Left ventricle myocardium superior (tissue), 1 donor: ENCODE measurements around the gene C14orf93. TPM values are rescaled to one million over a fixed set of nuclear protein-coding genes. Genes with fewer than 3 reads are reported as not detected.

Experiments used
- ATAC-seq: fragments of 200-7000 bp; cut with Tn5 transposase; one replicate; pipeline ENCODE4 v1.9.1; 2020; ENCODE audit warnings: mild to moderate bottlenecking, moderate library complexity
- DNase-seq: peaks from one replicate; pipeline ENCODE4 v3.0.0-alpha.2; 2020
- intact Hi-C: fragments of 100-400 bp; cut with micrococcal nuclease; formaldehyde crosslinking; loops from one replicate; pipeline ENCODE4 v1.11.0; 2022
- long read RNA-seq: library from polyadenylated mRNA; unstranded; transcript quantifications from one replicate; pipeline ENCODE4 v2.0.0, GENCODE V29; 2021
- total RNA-seq: library from RNA; stranded (reverse); fragmentation: NEBNext Ultra II Directional; extraction: Animal tissue kit (Norgen Biotek cat#: 25700); gene quantifications from one replicate; pipeline ENCODE4 v1.2.1, GENCODE V29; 2021
- donor health status: DM: no; HTN: yes; CAD: no; lungs with severe emphysema.

Gene C14orf93, protein sequence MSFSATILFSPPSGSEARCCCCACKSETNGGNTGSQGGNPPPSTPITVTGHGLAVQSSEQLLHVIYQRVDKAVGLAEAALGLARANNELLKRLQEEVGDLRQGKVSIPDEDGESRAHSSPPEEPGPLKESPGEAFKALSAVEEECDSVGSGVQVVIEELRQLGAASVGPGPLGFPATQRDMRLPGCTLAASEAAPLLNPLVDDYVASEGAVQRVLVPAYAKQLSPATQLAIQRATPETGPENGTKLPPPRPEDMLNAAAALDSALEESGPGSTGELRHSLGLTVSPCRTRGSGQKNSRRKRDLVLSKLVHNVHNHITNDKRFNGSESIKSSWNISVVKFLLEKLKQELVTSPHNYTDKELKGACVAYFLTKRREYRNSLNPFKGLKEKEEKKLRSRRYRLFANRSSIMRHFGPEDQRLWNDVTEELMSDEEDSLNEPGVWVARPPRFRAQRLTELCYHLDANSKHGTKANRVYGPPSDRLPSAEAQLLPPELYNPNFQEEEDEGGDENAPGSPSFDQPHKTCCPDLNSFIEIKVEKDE
- 6.2 TPM for total RNA-seq
- long read RNA-seq, partial matches to known transcripts, result 2 of 4 reads
- long read RNA-seq, other reads (novel, unspliced or antisense), result 2 of 4 reads

DNA sequence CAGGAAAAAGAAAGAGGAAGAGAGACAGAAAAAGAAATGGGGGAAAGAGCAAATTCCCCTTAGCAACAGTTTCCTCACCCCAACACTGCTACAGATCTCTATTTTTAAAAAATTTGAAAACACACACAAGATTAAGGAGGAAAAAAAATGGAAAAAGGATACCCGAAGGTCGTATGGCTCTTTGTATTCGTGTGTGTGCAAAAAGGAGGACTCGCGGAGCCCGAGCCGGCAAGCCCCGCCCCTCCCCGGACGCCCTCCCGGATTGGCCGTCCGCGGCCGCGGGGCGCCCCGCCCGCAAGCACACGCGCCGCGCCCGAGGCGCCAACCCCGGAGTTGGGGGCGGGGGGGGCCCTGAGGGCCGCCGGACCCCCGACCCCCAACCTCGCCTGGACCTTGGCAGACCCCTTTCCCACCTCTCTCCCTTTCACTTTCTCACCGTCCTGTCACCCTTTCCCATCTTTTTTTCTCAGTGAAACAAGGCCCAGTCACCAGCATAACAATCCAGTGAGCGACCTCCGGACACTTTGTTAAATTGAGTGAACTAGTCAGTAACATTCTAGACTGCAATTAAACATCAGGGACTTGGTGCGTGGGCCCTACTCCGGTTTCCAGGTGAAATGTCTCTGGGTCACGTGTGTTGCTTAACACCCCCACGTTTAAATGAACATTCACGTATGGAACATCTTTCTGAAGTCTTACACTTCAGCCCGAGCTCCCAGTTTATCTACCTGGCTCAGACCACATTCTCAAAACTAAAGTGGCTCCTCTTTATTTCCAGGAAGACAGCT lies at the start of gene C14orf93:
C14orf93 (minus strand) TSS at position 205 of the 788 bp plus-strand sequence. CDS start 11,120 bp downstream, outside the sequence.
- intact Hi-C loops, result no loop called here
- ATAC-seq (peak; percentile 56), DNase-seq (peak; percentile 93)

DNA sequence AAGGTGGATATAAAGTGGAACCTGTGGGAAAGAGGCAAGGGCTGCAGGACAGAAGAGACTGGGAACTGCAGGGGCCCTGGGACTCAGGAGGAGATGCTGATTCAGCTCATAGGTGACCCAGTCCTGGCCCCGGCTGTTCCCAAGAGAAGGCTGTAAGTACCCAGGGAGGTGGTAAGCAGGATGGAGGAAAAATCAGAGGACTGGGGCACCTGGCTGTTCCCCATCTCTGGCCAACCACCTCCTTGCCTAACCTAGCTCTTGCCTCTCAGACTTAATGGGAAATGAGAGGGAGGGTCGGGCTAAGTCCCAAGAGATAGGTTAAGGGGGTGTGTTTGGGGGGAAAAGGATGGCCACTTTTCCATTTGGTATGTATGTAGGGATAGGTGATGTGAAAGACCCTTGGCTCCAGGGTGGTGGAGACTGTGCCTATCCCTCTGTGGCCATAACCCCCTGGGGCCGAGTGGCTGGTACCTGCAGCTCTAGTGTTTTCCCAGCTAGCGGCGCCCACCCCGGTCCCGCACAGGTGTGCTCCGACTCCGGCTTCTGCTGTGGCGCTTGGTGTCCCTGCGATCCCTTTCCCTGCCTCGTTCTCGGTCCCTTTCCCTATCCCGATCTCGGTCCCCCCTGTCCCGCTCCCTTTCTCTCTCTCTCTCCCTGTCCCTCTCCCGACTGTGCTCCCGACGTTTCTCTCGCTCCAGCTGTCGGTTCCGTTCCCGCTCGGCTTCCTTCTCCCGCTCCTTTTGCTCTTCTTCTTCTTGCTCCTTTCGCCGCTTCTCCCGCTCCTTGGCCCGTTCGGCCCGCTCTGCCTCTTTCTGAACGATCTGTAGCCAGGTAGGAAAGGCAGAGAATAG lies 48.9 kb upstream of the C14orf93 start:
- no peak for ATAC-seq
- no peak for DNase-seq
- intact Hi-C loops, result no loop called here

DNA sequence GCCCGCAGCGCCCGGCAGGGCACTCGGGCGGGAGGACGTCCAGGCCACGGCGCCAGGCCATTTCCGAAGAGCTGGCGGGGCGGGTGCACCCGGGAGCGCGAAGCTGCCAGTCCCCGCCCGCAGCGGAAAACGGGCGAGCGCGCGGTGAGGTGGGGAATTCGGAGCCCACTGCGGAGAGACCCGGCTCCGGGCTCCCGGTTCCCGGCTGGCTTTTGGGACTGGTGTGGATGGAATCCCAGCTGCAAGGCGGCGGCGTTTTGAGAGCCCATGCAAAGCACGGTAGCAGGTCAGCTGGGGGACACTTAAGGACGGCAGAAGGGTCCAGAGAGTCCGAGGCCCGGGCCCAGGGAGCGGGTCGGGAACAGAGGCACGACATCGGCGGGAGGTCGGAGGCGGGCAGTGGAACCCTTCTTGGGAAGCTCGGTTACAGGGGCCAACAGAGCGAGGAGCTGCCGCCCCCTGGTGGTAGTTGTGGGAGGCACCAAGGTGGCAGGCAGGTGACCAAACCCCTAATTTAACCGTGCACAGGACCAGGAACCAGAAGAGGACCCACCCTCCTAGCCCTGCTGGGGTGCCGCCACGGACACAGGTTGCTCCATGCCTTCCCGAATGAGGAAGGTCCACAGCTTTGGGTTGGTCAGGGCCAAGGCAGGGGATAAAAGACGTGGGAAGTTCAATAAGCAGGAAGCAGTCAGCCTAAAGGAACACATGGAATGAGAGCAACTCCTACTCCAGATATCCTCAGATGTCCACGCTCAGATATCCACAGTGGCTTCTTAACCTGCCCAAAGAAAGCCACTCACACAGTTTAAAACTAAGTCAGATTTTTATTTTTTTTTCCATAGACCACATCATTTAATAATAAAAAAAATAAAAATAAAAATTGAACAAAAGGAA lies 48.1 kb upstream of the C14orf93 start:
- DNase-seq, result peak; percentile 92
- peak; percentile 76 for ATAC-seq
- intact Hi-C loops, result no loop called here

DNA sequence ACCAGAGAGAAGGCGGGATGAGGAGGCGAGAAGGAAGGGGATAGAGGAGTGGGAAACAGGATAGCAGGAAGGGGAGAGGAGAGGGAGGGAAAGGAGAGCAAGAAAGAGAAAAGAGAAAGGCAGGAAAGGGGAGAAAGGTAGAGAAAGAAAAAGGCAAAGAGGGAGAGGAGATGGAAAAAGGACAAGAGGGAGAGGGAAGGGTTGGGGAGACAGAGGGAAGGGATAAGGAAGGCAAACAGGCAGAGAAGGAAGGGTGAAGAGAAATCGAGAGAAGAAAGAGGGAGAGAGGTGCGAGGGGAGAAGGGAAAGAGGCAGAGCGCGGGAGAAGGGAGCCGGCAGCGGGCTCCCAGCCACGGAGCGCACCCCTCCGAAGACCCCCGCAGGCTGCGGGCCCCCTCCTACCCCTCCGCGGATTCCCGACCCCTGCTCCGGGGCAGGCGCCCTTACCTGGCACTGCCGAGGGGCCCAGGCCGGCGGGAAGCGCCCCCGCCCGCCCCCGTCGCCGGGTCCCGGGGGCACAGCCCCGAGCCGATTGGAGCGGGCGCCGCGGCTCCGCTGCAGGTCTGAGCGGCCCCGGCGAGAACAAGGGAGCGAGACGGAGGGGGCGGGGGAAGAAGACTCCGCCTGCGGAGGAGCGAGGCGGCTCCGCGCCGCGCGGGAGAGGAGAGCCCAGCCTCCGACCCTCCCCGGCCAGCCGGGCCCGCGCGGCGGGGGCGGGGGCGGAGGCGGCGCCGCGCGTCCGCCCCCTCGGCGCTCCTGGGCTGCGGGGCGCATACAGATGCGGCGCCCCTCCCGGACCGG lies 47.2 kb upstream of the C14orf93 start, which contains the start of gene CDH24:
CDH24 (minus strand) TSS at position 565 of the 801 bp plus-strand sequence. CDS start 1,787 bp downstream, outside the sequence.
- intact Hi-C loops, result no loop called here
- ATAC-seq (peak; percentile 63), DNase-seq (peak; percentile 85)

DNA sequence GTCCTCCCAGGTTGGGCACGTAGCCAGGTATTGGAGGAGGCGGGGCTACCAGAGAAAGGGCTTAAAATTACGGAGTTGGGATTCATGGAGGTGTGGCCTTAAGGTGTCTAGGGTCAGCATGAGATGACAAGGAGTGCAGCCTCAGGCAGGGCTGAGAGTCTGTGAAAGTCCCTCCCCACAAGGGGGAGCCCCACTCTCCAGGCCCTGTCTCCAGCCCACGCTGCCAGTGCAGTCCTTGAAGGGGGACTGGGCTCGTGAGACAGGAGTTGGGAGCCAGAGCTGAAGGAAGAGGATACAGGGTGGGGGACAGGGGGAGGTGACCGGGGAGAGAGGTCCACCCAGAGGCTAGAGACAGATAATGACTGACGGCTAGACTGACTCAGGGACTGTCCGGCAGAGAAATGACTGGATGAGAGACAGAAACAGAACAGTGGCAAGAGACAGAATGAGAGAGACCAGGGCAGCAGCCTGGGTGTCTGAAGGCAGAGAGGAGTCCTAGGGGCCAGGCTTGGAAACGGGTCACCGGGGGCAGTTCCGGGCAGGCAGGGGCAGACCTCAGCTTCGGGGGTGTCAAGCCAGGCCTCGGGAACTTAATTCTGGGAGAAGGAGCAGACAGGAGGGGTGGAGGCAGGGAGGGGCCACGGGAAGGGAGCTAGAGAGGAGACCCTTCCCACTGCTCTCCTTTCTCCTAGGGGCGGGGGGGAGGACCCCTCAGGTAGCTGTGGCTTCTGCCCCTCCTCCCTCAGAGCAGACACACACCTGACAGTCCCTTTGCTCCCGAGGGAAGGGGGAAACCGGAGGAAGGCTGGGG lies 46.4 kb upstream of the C14orf93 start:
- DNase-seq (peak; percentile 68), ATAC-seq (peak; percentile 60)
- intact Hi-C loops, result no loop called here

DNA sequence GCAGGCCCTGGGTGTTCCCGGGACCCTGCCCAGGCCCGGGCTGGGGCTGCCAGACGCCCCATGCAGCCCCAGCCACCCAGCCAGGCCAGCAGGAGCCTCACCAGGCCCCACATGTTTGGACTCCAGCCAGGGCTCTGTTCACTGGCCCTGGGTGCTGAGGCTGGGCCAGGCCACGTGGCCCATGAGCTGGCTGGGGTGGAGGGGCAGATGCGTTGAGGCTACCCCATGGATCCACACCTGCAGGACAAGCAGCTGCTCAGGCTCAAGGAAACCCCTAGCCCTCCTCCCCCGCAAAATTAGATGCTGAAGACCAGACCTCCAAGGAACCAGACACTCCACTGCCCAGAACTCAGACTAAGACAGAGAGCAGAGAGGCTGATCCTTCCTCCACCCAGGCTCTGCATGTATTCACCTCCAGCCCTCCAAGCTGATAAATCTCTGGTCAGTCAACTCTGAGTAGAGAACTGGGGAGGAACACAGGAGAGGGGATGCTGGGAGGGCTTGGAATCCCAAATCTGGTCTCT lies 45.7 kb upstream of the C14orf93 start:
- DNase-seq (peak; percentile 60), ATAC-seq (peak; percentile 22)
- intact Hi-C loops, result no loop called here

DNA sequence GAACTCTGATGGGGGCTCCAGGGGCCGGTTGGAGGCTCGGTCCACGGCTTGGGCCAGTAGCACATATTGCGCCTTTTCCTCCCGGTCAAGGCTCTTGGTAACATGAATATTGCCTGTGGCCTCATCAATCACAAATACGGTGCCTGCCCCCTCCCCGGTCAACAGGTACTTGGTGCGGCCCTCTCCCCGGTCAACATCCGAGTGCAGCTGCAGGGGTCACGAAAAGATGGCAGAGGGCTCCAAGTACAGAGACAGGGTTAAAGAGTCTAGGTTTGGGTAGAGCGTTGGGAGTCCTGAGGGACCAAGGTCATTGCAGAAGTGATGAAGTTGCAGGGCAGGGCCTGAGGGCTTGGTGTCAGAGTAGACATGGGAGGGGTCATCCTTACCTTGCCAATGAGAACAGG lies 45.2 kb upstream of the C14orf93 start:
- ATAC-seq, result no peak
- no peak for DNase-seq
- intact Hi-C loops, result no loop called here

DNA sequence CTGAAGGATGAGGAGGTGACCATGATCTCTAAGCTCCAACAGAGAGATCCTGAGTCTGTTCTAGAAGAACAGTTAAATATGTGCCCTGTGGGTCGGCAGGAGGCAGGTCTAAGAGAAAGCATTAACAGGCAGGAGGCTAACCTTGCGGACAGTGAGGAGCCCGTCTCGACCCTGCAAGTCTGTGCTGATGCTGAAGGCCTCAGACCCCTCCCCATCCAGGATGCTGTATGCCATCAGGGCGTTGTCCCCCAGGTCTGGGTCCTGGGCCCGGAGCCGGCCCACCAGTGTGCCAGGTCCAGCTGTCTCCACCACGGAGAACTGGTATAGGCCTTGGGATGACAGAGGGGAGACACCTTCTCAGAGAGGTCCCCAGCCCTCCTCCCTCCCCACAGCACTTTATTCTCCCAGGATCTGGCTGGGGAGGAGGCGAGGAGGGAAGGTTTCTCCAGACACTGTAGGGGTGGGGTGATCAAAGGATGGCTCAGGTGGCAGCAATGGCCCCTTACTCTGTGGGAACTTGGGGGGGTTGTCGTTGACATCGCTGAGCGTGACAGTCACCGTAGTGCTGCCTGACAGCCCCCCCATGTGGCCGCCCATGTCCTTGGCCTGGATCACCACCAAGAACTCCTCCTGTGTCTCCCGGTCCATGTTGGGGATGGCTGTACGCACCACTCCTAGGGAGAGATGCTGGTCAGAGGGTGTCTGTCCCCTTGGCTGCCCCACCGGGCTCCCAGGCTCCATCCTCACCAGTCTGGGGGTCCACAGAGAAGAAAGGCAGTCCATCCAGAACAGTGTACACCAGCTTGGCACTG lies 44.3 kb upstream of the C14orf93 start:
- intact Hi-C loops, result loop anchor here (5.0 kb wide), 1 partner anchor 67 kb away; no protein-coding TSS in a partner anchor
- ATAC-seq (no peak), DNase-seq (no peak)

DNA sequence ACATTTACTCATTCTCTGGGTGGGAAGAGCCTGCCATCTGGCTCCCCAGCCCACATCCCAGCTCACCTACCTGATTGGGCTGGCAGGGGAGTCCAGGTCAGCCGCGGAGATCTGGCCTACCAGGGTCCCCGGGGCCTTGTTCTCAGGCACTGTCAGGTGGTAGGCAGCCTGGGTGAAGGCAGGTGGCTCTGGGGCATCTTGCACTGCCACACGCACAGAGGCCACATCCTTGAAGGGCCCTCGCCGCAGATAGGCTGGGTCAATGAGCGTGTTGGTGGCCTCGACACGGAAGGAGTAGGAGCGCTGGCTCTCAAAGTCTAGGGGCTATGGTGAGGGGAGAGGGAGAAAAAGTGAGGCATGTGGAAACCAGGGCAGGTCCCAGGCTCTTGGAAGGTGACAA lies 43.5 kb upstream of the C14orf93 start:
- ATAC-seq (no peak), DNase-seq (no peak)
- intact Hi-C loops, result loop anchor here (5.0 kb wide), 1 partner anchor 66 kb away; no protein-coding TSS in a partner anchor

DNA sequence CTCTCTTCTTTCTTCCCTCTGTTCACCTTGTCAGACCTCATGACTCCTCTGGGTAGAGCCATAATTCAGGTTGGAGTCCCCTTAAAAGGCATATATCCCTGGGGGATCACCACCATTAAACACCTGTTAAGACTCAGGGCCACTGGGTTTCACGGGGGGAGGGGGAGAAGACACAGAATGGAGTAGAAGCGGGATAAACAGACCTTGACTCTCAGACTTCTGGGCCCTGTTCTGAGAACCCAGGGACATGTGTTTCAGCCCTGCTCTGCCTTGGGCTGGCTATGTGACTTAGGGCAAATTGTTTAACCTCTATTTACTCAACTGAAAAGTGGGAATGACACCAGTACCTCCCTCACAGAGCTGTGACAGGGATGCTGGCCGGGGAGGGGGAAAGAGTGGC lies 42.7 kb upstream of the C14orf93 start:
- intact Hi-C loops, result loop anchor here (5.0 kb wide), 1 partner anchor 65 kb away; no protein-coding TSS in a partner anchor
- DNase-seq, result no peak
- no peak for ATAC-seq

DNA sequence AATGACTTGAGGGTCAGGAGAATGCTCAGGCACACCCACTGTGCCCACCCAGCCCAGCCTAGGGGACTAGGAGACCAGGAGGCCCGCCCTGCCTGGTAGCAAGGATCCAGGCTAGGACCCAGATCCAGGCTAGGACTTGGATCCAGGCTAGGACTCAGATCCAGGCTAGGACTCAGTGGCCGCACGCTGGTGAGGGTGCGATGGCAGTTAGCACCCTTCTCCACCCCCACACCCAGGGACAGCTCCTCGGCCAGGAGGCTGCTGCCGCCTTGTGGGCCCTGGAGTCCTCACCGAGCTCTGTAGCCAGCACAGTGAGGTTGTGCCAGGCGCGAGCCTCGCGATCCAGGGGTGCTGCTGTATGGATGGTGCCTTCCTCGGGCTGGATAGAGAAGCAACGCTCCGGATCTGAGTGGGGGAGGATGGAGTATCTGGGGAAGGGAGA lies 42.3 kb upstream of the C14orf93 start:
- intact Hi-C loops, result loop anchor here (5.0 kb wide), 1 partner anchor 65 kb away; no protein-coding TSS in a partner anchor
- ATAC-seq, result peak; percentile 43
- DNase-seq, result no peak

DNA sequence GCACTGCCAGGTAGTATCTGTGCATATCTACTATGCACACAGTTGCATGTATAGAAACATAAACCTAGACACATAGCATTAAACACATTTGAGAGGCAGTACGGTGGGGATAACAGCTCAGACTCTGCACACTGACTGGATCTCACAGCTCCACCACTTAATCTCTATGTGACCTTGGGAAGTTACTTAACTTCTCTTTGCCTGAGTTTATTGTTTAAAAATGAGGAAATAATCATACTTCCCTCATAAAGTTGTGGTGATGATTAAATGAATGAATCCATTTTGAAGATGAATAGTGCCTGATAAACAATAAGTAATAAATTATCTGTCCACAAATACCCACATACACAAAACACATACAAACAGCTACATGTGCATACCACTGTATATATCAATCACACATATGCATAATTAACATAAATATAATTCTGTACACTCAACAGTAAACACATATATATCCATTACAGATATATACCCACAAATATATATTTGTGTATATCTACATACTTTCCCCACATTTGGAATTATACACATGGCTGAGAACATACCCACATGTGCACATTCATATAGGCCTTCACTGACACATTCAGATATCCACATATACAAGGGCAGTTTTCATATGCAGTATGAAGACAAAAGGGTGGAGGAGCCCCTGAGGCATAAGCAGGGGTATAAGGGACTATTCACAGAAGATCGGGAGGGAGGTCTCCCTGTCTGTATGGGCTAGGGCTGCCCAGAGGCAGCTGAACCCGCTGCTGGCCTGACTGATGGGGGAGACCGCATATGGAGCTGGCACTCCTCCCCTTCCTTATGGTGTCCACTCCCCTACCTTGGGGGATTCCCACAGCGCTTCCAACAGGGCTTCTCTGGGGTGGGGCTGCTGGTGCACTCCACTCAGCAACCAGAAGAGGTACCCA lies 41.5 kb upstream of the C14orf93 start:
- intact Hi-C loops, result loop anchor here (5.0 kb wide), 1 partner anchor 64 kb away; no protein-coding TSS in a partner anchor

DNA sequence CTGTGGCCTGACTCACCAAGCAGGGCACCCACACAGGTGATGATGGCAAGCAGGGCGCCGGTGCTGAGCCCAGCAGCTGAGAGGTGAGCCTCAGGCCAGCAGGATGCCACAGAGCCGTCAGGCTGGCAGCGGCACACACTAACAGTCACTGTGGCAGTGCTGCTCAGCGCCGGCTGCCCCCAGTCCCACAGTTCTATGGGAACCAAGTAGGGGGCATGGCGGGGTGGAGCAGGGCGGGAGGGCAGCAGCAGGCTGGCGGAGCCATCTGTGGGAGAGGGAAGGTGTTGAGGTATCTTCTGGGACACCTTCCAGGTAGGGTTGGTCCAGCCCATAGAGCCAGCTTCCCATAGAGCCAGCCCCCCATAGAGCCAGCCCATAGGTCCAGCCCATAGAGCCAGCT lies 39.1 kb upstream of the C14orf93 start:
- no peak for DNase-seq
- intact Hi-C loops, result no loop called here
- ATAC-seq, result no peak

More for the DNA sequence above, 41.5 kb upstream of the C14orf93 start:
- ATAC-seq (no peak), DNase-seq (no peak)
